GM12864 (cell line): ENCODE data around the gene HADHA.

Experiments used
- DNase-seq: peaks from one replicate; pipeline ENCODE4 v3.0.0-alpha.2; 2011; ENCODE audit warnings: low read depth
- H3K4me3 ChIP-seq: 2 replicates; pipeline ENCODE4 v1.5.1; 2011; ENCODE audit warnings: mild to moderate bottlenecking, low read depth, low read length, control low read depth
- CTCF ChIP-seq: IDR thresholded peaks from 2 replicates; pipeline ENCODE4 v1.5.1; 2011; ENCODE audit warnings: low read depth, mild to moderate bottlenecking, moderate library complexity, low read length, control low read depth, inconsistent platforms; ENCODE audit errors: missing control alignments

HADHA gene

GRCh38 chr2:26245810-26246209 lies 1.4 kb upstream of the HADHA start:
- TF ChIP-seq CTCF: no peak
- DNase-seq: no peak
- H3K4me3 ChIP-seq: peak overlapping the region; percentile 83

GRCh38 chr2:26245231-26245732 lies 850 bp upstream of the HADHA start:
- peak overlapping the region; percentile 83 for H3K4me3 ChIP-seq
- no peak for TF ChIP-seq CTCF
- DNase-seq: no peak

GRCh38 chr2:26243470-26244308 lies 743 bp downstream of the HADHA start:
- no peak for TF ChIP-seq CTCF
- DNase-seq: no peak
- peak overlapping the region; percentile 83 for H3K4me3 ChIP-seq

GRCh38 chr2:26241928-26242436 lies 2.5 kb downstream of the HADHA start:
- no peak overlapping the region for H3K4me3 ChIP-seq
- TF ChIP-seq CTCF: no peak
- no peak for DNase-seq

GRCh38 chr2:26238311-26238958 lies 6.0 kb downstream of the HADHA start:
- H3K4me3 ChIP-seq: no peak overlapping the region
- DNase-seq: no peak
- TF ChIP-seq CTCF: no peak

GRCh38 chr2:26237868-26238267 lies 6.6 kb downstream of the HADHA start:
- no peak for DNase-seq
- no peak overlapping the region for H3K4me3 ChIP-seq
- TF ChIP-seq CTCF: no peak
